GM04503 (cell line): Measurements from ENCODE around the gene RNF213.

Experiments used
- DNase-seq: peaks from one replicate; pipeline ENCODE4 v3.0.0-alpha.2; 2012; ENCODE audit warnings: low read depth

RNF213 gene

DNA sequence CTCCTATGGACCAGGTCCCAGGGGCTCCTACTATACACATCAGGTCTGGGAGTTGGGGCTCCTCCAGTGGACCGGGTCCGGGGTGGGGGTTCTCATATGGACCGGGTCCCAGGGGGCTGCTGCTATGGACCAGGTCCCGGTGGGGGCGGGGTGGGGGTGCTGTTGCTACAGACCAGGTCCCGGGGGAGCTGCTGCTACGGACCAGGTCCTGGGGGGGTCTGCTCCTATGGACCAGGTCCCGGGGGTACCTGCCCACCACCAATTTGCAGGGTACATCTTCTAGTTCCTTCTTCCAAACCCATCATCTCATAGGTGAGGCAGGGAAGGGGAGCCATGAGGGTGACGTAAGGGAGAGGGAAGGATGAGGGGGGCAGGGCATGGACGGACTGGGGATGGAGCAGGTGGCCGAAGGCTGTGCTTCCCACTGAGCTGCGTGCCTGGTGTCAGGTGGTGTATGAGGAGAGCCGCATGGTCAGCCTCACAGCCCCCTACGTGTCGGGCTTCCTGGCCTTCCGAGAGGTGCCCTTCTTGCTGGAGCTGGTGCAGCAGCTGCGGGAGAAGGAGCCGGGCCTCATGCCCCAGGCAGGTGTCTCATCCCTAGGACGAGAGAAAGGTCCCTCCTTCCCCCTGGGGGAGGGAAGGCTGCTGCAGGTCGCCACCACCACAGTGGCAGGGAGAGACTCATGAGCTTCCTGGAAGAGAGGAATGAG lies 160.9 kb downstream of the RNF213 start:
- DNase-seq = no peak

DNA sequence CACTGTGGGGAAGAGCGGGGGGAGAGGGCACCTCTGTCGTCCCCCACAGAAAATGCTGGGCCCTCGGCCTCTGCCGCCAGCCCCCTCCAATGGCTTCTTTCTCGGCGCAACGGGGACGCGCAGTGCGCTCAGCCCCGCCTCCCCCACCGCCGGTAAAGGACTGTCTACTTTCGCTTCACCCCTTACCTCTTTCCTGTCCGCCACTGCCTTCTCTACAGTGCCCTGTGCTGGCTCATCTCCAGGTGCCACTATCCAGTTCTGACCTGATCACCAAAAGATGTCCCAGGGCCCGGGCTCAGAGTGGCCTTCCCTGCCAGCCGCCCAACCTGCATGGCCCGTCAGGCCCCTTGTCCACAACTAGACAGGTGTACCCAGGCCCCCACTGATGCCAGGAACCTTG lies 161.6 kb downstream of the RNF213 start:
- no peak for DNase-seq

DNA sequence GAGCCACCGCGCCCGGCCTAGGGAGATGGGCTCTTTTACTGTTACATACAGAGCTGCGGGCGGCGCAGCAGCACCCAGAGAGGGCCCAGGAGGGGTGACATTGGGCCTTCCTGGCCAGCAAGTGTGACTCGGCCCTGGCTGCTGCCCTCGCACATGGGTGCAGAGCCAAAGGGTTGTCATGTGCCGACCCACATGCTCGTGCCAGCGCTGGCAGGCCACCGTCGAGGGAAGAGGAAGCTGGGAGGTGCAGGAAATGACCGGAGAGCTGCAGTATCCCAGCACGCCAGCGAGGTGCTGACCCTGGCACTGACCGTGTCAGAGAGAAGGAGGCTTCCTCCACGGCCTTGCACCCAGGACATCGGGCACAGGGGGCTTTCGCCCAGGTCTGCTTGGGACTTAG lies 162.3 kb downstream of the RNF213 start:
- no peak for DNase-seq

DNA sequence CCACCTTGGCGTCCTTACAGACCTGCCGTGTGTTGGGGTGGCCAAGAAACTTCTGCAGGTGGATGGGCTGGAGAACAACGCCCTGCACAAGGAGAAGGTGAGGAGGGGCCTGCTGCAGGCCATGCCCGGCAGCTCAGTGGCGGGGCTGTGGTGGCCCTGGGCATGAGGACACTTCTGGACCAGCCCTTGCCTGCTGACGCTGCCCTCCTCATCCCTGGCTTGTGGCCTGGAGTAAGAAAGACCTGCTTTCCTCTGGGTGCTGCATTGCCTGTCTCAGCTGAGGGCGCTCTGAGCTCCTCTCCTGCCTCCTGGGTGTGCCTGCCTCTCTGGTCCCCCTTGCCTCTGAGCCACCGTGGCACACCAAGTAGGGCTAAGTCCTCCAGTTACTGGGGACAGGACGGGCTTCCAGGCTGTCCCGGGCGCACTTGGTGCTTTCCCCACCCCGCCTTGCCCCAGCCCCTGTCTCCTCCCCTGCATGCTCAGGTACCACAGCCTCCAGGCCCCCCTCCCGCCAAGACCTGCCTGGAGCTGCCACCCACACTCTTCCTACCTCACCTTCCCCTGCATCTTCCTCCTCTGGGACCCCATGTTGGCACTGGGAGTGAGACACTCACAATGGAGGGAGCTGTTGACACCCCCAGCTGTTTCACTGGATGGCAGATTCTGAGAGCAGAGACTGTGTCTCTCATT lies 163.0 kb downstream of the RNF213 start:
- DNase-seq = no peak

DNA sequence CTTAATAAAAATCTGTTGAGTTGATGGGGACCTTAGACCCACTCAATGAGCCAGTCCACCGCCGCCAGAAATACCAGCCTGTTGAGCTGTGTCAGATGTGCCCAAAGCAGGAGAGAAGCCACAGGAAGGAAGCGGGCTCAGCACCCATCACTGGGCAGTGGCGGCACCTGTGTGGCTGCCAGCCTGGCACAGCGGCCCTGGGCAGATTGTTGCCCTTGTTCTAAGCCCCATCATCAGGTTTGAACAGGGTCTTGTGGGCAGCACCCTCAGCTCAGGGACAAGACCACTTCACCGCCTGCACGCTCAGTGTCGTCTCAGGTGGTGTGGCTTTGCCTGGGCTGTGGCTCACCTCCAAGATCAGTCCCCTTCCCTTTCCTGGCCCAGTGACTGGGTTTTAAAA lies 163.6 kb downstream of the RNF213 start:
- DNase-seq = no peak

DNA sequence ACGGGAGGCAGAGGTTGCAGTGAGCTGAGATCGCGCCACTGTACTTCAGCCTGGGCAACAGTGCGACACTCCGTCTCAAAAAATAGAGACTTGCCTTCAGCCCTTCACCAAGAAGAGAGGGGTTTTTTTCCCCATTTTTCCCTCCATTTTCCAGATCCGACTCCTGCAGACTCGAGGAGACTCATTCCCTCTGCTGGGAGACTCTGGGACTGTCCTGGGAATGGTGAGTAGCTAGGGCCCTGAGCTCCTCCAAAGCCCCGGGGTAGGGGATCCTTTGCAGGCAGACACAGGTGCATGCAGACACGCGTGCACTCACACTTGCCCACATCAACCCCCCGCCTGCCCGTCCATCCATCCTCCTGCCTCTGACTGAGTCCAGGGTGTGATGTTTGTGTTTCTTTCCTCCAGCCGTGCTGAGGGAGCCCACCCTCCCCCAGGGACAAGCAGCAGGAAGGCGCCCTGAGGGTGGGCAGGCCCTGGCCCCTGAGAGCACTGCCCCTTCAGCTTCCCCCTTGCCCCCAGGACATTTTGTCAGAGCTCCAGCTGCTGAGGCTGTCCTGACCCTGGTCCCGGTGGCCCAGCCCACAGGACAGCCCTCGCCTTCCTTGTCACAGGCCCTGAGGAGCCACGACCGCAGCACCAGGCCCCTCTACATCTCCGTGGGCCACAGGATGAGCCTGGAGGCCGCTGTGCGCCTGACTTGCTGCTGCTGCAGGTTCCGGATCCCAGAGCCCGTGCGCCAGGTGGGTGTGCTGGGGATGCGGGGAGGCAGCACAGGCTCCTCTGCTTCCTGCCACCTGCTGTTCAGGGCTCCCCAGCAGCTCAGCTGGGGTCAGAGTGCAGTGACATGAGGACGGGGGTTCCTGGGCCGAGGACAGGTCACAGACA lies 164.5 kb downstream of the RNF213 start:
- DNase-seq = no peak

DNA sequence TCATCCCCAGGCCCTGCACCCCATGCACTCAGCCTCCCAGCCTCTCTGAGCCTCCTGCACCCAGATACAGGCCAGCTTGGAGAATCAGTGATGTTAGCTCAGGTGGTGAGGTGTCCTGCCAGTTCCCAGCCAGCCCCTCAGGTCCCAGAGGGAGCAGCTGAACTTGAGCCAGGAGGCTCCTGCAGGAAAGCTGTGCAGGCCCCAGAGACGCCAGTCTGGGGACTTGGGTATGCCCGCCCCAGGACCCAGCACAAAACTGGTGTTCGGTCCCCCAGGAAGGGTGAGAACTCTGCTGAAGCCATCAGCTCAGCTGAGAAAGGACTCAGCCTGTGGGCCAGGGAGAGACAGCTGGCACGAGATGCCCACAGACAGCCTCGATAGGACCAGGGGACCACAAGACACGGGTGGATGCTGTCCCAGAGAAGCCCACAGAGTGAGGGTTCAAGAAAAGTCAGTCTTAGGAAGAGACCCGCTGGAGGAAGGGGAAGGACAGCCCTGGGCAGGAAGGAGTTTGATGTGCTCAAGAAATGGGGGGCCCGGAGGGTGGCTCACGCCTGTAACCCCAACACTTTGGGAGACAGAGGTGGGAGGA lies 165.3 kb downstream of the RNF213 start:
- DNase-seq = no peak

DNA sequence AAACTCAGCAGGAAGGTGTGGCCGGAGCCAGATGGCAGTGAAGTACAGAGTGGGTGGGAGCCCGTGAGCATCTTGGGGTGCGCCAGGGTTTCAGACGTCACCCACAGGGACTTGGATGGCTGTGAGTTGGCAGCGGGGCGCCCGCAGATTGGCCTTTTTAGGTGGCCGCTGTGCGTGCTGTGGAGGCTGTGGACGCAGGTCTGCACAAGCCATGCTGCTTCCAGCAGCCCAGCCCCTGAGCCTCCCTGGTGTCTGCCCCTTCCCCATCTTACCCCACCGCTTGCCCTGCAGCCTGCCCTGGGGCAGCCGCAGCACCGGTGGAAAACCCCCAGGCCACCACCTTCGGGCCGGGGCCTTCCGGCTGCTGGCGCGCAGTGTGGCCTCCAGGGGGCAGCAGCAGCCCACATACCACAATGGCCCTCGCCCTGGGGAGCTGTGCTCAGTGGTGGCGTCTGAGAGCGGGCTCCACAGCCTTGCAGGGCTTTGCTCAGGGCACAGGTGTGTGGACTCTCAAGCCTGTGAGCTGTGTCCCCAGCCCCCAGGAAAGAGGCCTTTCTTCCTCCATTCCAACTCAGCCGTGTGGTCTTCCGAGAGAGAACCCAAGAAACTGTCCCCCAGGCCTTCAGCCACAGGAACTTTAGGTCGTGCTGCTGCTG lies 166.1 kb downstream of the RNF213 start:
- no peak for DNase-seq

DNA sequence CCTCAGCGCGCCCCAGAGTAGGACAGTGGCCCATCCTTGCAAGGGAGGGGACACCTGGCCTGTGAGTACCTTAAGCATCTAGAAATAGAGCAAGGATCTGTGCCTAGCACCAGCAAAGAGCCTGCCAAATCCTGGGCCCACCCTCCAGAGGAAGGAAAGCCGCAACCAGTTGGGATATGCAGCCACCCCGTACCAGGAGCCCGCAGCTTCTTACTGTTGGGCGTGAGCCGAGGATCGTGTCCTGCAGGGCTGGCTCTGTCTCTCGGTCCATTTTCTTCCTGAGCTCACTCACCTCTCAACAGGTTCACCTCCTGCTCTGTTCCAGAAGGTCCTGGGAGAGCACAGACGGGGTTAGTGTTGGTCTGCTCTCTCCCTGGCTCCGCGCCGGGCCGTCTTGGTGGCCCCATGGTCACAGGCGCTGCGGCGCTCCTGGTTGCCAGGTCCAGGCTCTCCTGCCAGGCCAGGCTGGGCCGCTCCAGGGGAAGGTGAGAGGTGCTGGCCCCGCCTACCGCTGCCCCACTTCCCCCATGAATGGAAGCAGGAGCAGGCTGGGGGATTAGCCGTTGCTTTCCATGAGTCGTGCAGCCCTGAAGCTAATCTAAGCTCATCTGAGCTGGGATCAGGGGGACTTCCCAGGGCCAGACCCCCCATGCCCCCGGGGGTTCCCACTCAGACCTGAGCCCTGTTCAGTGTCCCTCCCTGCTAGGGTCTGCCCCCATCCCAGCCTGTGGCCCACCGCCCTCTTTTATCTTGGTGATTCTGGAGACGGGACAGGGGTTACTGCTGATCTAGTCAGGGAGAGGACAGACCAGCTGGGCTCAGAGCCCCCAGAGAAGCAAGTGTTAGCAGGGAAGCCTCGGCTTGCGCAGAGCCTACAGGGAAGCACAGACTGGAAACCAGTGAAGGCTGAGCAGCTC lies 167.0 kb downstream of the RNF213 start:
- no peak for DNase-seq

DNA sequence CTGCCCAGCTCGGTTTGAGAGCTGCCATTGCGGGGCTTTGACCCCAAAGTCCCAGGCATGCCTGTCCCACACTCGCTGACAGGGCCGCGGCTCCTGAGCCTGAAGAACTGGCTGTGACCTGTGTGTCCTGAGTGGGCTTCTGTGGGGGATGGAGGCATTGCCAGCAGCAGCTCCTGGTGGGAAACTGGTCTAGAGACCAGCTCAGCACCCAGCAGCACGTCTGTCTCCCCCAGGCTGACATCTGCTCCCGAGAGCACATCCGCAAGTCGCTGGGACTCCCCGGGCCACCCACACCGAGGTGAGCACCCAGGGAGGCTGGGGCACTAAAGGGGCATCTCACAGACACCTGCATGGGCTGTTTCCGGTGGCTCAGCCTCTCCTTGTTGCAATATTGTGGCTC lies 167.7 kb downstream of the RNF213 start:
- DNase-seq = no peak

DNA sequence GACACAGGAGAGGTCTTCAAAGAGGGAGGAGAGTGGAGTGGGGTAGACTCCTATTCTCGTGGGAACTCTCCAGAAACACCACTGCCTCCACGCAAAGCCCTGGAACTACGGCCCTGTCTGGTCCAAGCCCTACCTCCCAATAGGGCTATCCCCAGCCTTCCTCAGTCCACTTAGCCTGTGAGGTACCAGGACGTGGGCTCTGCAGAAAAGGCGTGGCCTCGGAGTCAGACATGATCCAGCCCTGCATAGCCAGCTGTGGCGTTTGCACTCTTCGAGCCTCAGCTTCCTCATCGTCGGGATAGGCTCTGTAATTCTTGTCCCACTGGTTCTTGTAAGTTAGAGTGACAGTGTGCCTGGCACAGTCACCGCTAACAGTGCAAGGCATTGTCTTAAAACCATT lies 168.1 kb downstream of the RNF213 start:
- DNase-seq = no peak

DNA sequence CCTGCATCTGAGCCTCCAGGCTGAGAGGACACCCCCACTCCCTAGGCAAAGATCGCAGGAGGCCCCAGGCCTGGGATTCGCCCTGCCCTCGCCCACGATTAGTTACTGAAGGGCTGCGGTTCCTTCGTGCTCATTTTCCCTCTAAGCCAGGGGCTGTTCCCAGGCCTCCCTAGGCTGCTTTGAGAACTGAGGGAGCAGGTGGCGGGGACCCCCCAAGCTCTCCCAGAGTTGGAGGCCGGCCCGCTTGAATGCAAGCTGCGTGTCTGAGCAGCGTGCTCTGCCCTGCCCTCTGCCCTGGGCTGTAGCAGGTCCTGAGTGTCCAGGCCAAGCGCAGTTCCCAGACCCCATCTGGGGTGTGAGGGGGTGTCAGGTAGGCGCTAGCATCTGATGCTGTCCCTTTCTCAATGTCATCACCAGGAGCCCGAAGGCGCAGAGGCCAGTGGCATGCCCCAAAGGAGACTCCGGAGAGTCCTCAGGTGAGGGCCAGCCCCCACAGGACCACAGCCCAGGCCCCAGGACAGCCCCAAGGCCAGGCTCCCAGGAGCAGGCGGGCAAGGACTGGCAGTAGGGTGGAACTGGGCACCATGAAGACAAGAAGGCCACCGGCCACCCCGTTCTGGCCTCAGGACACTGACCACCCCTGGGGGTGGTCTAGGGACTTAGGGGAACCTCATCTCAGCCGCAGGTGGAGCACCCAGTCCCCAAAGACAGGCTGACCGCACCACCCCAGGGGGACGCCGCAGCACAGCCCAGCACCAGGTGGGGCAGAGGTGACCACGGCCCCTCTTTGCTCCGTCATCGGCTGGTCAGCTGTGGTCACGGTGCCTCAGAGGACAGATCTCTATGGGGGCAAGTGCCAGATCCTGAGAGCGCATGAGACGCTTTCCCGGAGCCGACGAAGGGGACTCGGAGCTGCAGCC lies 169.0 kb downstream of the RNF213 start:
- DNase-seq = no peak

DNA sequence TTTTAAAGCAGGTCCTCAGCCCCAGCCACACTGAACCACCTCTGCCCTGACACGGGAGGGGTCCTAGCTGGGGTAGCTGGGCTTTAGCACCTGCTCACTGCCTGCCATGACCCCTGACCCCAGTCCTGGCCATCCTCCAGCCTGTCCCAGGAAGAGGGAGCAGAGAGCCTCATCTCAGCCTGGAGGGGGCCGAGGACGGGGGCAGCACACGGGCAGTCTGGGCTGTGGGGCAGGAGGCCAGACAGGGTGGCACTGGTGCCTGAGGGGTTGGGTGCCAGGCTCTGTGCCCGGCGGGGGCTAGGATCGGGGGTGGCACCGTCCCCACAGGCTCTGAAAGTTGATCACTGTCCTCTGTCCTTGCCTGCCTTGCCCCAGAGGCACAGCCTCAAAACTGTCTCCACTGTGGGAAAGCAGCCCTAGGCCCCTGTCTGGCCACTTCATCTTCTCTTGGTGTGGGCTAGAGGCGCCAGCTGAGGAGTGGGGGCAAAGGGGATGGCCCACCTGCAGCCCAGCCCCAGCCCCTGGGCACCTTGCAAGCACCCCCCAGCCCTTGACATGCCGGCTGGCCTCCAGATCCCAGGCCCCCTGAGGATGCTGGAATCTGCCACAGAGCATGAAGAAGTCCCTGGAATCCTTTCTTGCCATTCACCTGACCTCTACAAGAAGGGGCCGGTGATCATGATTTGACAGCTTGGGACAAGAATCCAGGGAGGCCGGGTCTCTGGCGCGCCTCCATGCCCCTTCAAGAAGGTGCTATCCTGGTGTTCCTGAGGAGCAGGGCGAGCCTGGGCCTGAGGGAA lies 170.0 kb downstream of the RNF213 start:
- no peak for DNase-seq

DNA sequence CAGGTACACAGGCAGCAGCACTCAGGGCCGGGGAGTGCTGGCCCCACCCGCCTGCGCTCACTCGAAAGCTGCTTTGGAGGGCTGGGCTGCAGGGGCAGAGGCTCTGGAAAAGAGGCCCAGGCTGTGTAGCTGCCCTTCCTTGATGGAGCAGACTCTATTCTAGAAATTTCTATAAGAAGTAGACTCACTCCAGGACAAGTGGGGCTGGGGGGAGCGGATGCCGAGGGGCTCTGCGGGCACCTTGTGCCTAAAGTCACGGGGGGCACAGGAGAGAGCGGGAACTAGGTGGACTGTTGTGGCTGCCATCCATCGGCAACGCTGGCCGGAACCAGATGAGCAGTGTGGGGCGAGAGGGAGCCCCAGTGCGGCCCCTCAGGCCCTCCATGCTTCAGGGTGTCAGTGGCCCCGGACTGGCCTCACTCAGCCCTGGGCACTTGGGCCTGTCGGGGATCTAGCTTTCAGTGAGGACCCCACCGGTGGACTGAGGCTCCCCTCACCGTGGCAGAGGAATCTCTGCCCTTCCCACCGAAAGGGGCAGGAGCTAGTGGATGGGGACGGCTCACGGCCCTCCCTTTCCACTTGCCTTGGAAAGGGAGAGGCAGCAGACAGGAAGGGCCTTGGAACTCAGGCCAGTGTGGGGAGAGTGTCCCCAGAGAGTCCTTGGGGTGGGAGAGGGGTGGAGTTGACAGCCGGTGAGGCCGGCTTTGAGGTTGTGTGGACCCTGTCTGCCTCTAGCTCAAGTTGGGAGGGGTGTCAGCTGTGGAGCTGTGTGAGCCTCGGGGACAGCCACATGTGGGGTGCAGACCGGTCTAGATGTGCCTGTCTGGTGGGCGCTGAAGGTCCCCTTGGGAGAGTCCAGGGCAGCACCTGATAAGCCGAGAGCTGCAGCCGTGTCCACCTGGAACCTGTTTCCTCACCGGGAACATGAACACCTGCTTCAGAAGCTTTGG lies 170.9 kb downstream of the RNF213 start:
- no peak for DNase-seq

DNA sequence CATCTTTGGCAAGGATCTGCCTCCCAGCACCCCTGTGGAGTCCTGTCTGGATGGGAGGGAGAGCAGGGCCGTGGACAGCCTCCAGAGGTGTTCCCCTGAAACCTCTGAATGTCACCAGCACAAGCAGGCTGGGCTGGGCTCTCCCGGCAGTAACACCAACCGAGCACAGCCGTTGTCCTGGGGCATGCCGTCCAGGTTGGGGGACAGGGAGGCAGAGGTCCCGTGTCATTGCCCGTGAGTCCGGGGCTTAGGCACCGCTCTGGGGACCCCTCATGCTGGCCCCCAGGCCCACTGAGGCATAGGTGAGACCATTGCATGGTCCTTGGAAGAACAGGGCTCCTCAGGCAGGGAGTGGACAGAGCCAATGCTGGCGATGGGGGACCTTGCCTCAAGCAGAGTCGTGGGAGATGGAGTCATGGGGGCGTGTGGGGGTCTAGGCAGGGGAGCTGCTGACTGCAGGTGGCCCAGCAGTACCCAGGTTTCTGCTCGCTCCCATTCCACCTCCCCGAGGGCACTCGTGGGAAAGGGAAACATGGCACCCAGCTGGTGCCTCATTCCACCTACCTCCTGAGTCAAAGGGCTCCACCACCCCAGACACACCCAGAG lies 171.8 kb downstream of the RNF213 start:
- DNase-seq = no peak

DNA sequence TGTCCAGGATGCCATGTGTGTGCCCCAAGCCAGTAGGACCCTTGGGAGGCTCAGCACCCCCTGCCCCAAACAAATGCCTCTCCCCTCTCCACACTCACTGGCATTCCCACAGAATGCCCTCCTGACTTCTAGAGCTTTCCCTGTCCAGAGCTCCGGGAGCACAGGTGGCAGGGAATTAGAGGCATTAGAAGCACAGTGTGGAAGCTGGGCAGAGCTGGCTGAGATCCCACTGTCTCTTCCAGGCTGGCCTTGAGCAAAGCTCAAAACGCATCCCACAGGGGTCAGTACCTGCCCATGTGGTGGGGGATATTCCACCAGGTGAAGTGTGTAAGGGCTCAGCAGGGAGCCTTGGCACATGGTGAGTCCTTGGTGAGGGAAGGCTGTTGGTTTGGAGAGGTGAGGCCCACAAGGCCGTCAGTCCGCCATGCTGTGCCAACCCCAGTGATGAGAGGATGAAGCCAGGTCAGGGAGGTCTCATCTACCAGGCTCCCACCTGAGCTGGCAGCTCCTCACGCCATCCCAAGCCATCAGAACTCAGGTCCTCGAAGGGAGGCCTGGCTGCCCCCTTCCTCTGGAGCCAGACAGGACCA lies 172.4 kb downstream of the RNF213 start:
- no peak for DNase-seq
